Heart right ventricle (tissue), 16 donors: ENCODE data around the gene PRSS56. TPM values are rescaled to one million over a fixed set of nuclear protein-coding genes. Genes with fewer than 3 reads are reported as not detected.

ENCODE experiments used
- ATAC-seq, 8 donors: fragments of 200-7000 bp; cut with Tn5 transposase; one replicate each; pipeline ENCODE4 v1.9.1; 2020; ENCODE audit warnings: mild to moderate bottlenecking in 8 of 8, moderate library complexity in 8 of 8, moderate number of reproducible peaks in 1 of 8
- DNase-seq, 2 donors: peaks; one replicate each; pipeline ENCODE4 v3.0.0-alpha.2; 2020
- H3K27ac ChIP-seq, 10 donors: fragments of 200-600 bp; sonication (generic) in 2 of 10; one replicate each; pipeline versions ENCODE4 v1.5.0 to v1.8.0; 2020 to 2022; ENCODE audit warnings: mild to moderate bottlenecking in 3 of 10
- H3K27me3 ChIP-seq, 7 donors: fragments of 200-600 bp; one replicate each; pipeline ENCODE4 v1.8.0; 2021 to 2022; ENCODE audit warnings: mild to moderate bottlenecking in 2 of 7
- H3K36me3 ChIP-seq, 9 donors: fragments of 200-600 bp; sonication (generic) in 1 of 9; one replicate each; pipeline versions ENCODE4 v1.5.0 to v1.8.0; 2020 to 2022; ENCODE audit warnings: mild to moderate bottlenecking in 2 of 9
- H3K4me1 ChIP-seq, 9 donors: fragments of 200-600 bp; sonication (generic) in 1 of 9; one replicate each; pipeline versions ENCODE4 v1.5.0 to v1.8.0; 2020 to 2022; ENCODE audit warnings: mild to moderate bottlenecking in 4 of 9
- H3K4me3 ChIP-seq, 10 donors: fragments of 200-600 bp; sonication (generic) in 2 of 10; one replicate each; pipeline versions ENCODE4 v1.5.0 to v1.8.0; 2020 to 2022; ENCODE audit warnings: mild to moderate bottlenecking in 7 of 10, moderate library complexity in 2 of 10
- H3K9me3 ChIP-seq, 11 donors: fragments of 200-600 bp in 10 of 11; sonication (generic) in 2 of 11; one replicate each; pipeline versions ENCODE4 v1.5.0 to v1.8.0; 2013 to 2022; ENCODE audit warnings: mild to moderate bottlenecking in 2 of 11, control low read depth in 1 of 11, moderate library complexity in 1 of 11
- CTCF ChIP-seq, 9 donors: fragments of 200-600 bp; sonication (generic) in 2 of 9; IDR thresholded peaks; one replicate each; pipeline versions ENCODE4 v1.5.0 to v1.8.0; 2021 to 2022; ENCODE audit warnings: antibody characterized with exemption in 9 of 9, mild to moderate bottlenecking in 5 of 9, moderate library complexity in 1 of 9
- WGBS, 2 donors: extraction: QIAGEN DNeasy Blood & Tissue Kit; methylation state at CpG; one replicate each; pipeline ENCODE4 v1.1.7; 2013; ENCODE audit warnings: inconsistent platforms in 1 of 2; 5-methylcytosine and 5-hydroxymethylcytosine counted together
- intact Hi-C, 10 donors: fragments of 100-400 bp; cut with DNase I; formaldehyde crosslinking; loops; one replicate each; pipeline versions ENCODE4 v1.11.1 to v1.14.2; 2022
- polyA plus RNA-seq, 2 donors: library from polyadenylated mRNA; stranded (reverse); fragments of 200-250 nt; gene quantifications; one replicate each; pipeline ENCODE4 v1.2.3, GENCODE V29; 2013
- total RNA-seq, 10 donors: library from RNA; stranded (reverse); fragmentation: NEBNext Ultra II Directional in 3 of 10; extraction: Animal tissue kit (Norgen Biotek cat#: 25700) in 3 of 10; gene quantifications; one replicate each; pipeline versions ENCODE4 v1.2.1 to v1.2.4, GENCODE V29; 2021 to 2023
- donor health status: Arrhythmogenic right ventricular cardiomyopathy.
- donor health status: ischemic (EF 13 %, LVEDD 7.1; RV severe dilation, severe dysfunction).
- donor health status: healthy with polysubstance abuse.
- donor health status: DM: no; HTN: yes; CAD: no.
- donor health status: DM: no; HTN: no; CAD: no.
- donor health status: ischemic (EF 25% LVEDD 6.9; RV normal size, moderate dysfunction).
- donor health status: ischemic (EF 25% LVEDD 5.7; RV mildly dilated, moderate dysfunction).
- donor health status: healthy.
- donor health status: DM: yes; HTN: yes; CAD: no.
- donor health status: Ischemic cardiomyopathy.
- donor health status: ischemic (EF 35%, LVEDD 5.7; RV mildly dilated, moderate dysfunction).
- donor health status: nonischemic (EF 11% LVEDD 7.7; RV severe dilation, severe dysfunction).
- donor health status: DM: yes; HTN: yes; CAD: no.
- donor health status: PGD.
- donor health status: ischemic (EF 29% LVEDD 5.4; RV normal size, mild dysfunction).
- donor health status: nonischemic (EF 23%, LVEDD 6.1; RV moderate dilation, normal function).

Gene PRSS56
- total and polyA plus RNA-seq, 12 donors: 0.12 to 0.35 (median 0.19) TPM; not detected in 8

GRCh38 chr2:232541195-232541960 lies 21.2 kb downstream of the PRSS56 start:
- TF ChIP-seq CTCF (IDR thresholded peaks at IDR 0.05): no peak
- Histone ChIP-seq H3K27me3 (peaks cover 0 to 10% (median 0%) of the 10 kb centered on the region in 7 donors), H3K9me3 (peaks cover 0 to 3% (median 1%) of the 10 kb centered on the region in 11 donors), H3K4me1 (peaks cover 0 to 14% (median 0%) of the 10 kb centered on the region in 9 donors), H3K4me3 (no peak overlapping the region), H3K27ac (no peak overlapping the region), H3K36me3 (peaks cover 0 to 1% (median 0%) of the 10 kb centered on the region in 9 donors)
- DNase-seq (no peak), ATAC-seq (no peak)
- WGBS, 2 donors: 60% methylated on average over 19 of the region's 19 CpGs
- intact Hi-C loops: no loop called here

GRCh38 chr2:232541961-232542714 lies 21.9 kb downstream of the PRSS56 start:
- Histone ChIP-seq H3K4me1 (peaks cover 0 to 22% (median 0%) of the 10 kb centered on the region in 9 donors), H3K27ac (no peak overlapping the region), H3K9me3 (no peaks in the 10 kb centered on the region), H3K27me3 (peaks cover 0 to 10% (median 0%) of the 10 kb centered on the region in 7 donors), H3K36me3 (peaks cover 0 to 8% (median 0%) of the 10 kb centered on the region in 9 donors), H3K4me3 (no peak overlapping the region)
- ATAC-seq: no peak
- no peak for TF ChIP-seq CTCF (IDR thresholded peaks at IDR 0.05)
- WGBS, 2 donors: 62 to 73% methylated on average over 9 of the region's 9 CpGs
- DNase-seq: no peak
- intact Hi-C loops: no loop called here

GRCh38 chr2:232542715-232543467 lies 22.7 kb downstream of the PRSS56 start:
- H3K36me3 ChIP-seq: peaks cover 0 to 13% (median 0%) of the 10 kb centered on the region in 9 donors
- peaks cover 0 to 10% (median 0%) of the 10 kb centered on the region in 7 donors for H3K27me3 ChIP-seq
- ATAC-seq (no peak), DNase-seq (no peak)
- no peak for TF ChIP-seq CTCF (IDR thresholded peaks at IDR 0.05)
- intact Hi-C loops: no loop called here
- H3K4me3 ChIP-seq: no peak overlapping the region
- peaks cover 0 to under 1% (median 0%) of the 10 kb centered on the region in 11 donors for H3K9me3 ChIP-seq
- no peak overlapping the region for H3K27ac ChIP-seq
- H3K4me1 ChIP-seq: peaks cover 0 to 29% (median 0%) of the 10 kb centered on the region in 9 donors
- WGBS, 2 donors: 89 to 91% methylated on average over 20 of the region's 20 CpGs

- 89 to 92% methylated on average over 14 of the region's 14 CpGs for WGBS, 2 donors
- Histone ChIP-seq H3K4me1 (peaks cover 0 to 32% (median 0%) of the 10 kb centered on the region in 9 donors), H3K27me3 (peaks cover 0 to 10% (median 0%) of the 10 kb centered on the region in 7 donors), H3K27ac (no peak overlapping the region), H3K36me3 (peaks cover 0 to 13% (median 0%) of the 10 kb centered on the region in 9 donors), H3K9me3 (peaks cover 0 to 6% (median under 1%) of the 10 kb centered on the region in 11 donors), H3K4me3 (no peak overlapping the region)
- TF ChIP-seq CTCF (IDR thresholded peaks at IDR 0.05): no peak
- DNase-seq (no peak), ATAC-seq (peak in 1 of 8 donors; percentile 21)
- intact Hi-C loops: no loop called here
These were observed 23.3 kb downstream of the PRSS56 start for GRCh38 chr2:232543491-232543890.
